Stimulated activated CD4-positive, alpha-beta T cell treated with anti-CD3 and anti-CD28 coated beads, TNF-alpha, amount 100 ng/mL, for 48 hours (primary cell): ENCODE data around the gene MFF.
"Not testable (repeated sequence)": the region's sequence is repeated elsewhere in the genome, so short reads cannot be mapped to it uniquely, and the experiment has no call there.

Source experiments
- DNase-seq, 3 donors: peaks; one replicate each; pipeline ENCODE4 v3.0.0-alpha.2; 2020; ENCODE audit warnings: low read depth in 3 of 3

MFF gene

DNA sequence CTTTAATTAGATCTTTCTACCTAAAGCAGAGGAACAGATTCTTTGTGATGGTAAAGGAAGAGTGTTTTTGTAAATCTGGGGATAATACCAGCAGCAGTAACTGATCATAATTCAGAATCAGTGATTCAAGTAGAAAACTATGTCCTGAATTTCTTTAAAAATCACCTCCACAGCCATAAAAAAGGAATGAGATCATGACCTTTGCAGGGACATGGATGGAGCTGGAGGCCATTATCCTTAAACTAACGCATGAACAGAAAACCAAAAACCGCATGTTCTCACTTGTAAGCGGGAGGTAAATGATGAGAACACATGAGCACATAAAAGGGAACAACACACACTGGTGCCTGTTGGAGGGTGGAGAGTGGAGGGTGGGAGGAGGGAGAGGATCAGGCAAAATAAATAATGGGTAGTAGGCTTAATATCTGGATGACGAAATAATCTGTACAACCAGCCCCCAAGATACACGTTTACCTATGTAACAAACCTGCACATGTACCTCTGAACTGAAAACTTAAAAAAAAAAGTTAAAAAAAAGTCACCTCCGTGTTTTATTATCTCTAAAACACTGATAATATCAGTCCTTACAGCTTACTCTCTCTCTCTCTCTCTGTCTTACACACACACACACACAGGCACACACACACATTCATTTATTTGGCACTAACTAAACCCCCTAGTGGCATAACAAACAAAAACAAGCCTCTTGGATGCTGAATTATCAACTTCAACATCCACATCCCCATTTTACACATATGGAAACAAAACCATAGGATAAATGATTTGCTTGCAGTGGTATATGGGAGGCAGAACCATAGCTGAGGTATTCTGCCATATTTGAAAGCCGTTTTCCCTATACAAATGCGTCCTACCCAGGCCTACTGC is 52.7 kb downstream of the MFF start:
- DNase-seq: no peak

- no peak for DNase-seq
These were observed 53.3 kb downstream of the MFF start for GRCh38 chr2:227378371-227378782.

DNA sequence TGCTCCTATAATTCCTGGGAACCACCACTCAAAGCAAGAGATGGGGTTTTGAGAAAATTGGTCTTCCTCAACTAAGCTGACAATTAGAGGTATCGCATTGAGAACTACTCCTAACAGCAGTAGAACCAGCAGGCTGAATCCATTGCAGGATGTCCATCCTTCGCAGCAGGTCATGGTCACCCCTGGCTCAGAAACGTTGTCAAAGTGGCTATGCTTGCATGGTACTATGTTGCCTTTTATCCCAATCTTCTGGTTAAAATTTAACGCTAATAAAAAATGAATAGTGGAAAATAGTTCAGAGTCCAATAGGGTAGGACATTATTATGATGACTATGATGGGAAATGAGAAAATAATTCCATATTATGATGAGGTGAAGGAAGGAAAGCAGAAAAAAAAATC is 54.0 kb downstream of the MFF start, which contains the start of gene TM4SF20:
Gene TM4SF20, minus strand, starts transcription at position 212 of the 400 bp plus-strand sequence. Its CDS starts 38 bp downstream, at position 174.
- no peak for DNase-seq

DNA sequence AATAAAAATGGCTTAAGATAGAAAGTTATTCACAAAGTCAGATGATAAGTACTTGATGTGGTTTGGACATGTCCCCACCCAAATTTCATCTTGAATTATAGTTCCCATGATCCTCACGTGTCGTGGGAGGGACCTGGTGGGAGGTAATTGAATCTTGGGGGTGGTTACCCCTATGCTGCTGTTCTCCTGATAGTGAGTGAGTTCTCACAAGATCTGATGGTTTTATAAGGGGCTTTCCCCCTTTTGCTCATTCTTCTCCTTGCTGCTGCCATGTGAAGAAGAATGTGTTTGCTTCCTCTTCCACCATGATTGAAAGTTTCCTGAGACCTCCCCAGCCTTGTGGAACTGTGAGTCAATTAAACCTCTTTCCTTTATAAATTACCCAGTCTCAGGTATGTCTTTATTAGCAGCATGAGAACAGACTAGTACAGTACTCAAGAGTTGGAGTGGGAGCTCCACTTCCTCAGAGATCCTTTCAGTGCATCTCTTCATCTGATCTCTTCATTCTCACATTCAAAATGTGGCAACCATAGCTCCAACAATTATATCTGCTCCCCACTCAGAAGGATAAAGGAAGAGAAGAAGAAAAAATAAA is 57.3 kb downstream of the MFF start:
- DNase-seq: not testable (repeated sequence)

- DNase-seq: no peak
These were observed 58.6 kb downstream of the MFF start for GRCh38 chr2:227383686-227384085.

GRCh38 chr2:227386630-227387029 is 61.6 kb downstream of the MFF start:
- no peak for DNase-seq

- not testable (repeated sequence) for DNase-seq
These were observed 62.5 kb downstream of the MFF start, which contains the start of gene SCYGR1 for GRCh38 chr2:227387583-227387982. SCYGR1 (minus strand) TSS chr2:227387949; CDS start chr2:227387949, 0 bp downstream.

DNA sequence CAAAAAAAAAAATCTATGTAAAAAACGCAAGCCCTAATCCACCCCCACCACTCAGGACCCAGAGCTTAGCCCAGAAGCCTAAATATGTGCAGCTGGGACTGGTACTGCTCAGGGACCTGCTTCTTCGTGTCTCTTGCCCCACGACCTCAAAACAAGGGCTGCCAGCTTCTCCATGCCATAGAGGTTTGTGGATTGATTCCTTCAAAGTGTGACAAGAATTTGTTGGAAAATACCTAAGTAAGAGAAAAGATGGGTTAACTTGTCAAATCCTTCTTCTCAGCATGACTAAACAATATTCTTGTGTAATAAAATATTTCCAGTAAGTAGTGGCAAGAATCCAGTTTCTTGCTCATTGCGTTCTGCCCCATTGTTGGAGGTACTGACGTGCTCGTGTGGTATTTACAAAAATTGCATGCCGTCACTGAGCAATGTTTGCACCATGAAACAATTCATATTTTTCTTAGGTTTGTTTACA is 63.5 kb downstream of the MFF start:
- DNase-seq: no peak

DNA sequence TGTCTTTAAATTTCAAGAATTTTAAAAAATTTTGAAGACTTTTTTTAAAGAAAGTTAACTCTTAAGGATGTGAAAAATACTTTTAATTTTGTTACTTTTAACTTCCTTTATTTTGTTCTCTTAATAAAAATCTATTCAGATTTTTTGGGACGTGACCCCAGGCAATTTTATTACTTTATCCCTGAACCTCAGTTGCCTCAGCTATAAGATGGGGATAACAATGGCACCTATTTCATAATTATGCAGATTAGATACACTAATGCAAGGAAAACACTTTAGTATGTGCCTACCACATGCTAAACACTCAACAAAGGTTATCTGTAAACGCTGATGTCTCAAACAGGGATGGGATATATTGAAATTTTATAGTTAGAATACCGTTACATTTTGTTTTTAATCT is 64.2 kb downstream of the MFF start:
- no peak for DNase-seq

DNA sequence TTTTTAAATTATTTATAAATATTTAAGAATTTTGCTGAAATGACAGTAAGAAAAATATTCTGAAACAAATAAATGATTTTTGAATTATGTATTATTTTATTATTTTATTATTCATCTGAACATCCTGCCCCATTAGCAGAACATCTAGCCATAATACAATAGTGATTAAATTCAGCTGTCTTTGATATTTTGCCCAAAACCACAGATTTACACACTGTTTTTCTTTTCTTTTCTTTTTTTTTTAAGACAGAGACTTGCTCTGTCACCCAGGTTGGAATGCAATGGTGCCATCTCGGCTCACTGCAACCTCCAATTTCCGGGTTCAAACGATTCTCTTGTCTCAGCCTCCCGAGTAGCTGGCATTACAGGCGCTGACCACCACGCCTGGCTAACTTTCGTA is 64.6 kb downstream of the MFF start:
- no peak for DNase-seq

- DNase-seq: no peak
These were observed 65.6 kb downstream of the MFF start for GRCh38 chr2:227390468-227391256.

- DNase-seq: no peak
These were observed 69.3 kb downstream of the MFF start for GRCh38 chr2:227394401-227394800.

DNA sequence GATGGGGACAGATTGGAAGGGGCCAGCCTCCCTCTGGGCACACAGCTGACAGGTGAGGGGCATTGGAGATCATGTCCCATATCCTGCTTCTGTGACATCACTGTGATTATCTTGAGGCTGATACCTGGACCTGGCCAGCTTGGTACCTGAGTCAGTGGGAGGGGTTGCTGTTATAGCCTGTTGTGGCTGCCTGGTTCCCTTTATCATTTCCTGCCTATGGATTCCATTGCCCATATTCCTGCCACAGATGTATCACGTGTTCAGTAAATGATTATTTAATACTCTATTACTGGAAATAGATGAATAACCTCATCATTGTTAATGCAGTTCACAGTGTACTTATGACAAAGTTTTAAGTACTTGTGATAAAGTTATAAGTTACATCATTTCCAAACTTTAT is 70.5 kb downstream of the MFF start:
- DNase-seq: no peak

DNA sequence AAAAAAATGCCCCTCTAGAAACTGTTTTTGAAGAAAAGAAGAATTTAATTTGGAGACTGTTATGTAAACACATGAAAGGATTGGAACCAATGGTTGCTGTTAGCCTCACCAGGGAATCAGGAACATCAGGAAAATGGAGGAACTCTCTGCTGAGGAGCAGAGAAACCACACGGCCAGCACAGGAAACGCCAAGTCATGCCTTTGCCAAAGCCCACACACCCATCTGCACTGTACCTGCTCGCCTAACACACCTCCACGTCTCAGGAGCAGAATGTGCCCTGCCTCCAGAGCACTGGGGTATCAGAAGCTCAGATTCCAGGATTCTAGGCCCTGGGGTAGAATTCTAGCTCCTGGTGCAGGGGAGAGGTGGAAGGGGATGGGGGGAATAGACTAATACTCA is 72.5 kb downstream of the MFF start:
- DNase-seq: no peak

DNA sequence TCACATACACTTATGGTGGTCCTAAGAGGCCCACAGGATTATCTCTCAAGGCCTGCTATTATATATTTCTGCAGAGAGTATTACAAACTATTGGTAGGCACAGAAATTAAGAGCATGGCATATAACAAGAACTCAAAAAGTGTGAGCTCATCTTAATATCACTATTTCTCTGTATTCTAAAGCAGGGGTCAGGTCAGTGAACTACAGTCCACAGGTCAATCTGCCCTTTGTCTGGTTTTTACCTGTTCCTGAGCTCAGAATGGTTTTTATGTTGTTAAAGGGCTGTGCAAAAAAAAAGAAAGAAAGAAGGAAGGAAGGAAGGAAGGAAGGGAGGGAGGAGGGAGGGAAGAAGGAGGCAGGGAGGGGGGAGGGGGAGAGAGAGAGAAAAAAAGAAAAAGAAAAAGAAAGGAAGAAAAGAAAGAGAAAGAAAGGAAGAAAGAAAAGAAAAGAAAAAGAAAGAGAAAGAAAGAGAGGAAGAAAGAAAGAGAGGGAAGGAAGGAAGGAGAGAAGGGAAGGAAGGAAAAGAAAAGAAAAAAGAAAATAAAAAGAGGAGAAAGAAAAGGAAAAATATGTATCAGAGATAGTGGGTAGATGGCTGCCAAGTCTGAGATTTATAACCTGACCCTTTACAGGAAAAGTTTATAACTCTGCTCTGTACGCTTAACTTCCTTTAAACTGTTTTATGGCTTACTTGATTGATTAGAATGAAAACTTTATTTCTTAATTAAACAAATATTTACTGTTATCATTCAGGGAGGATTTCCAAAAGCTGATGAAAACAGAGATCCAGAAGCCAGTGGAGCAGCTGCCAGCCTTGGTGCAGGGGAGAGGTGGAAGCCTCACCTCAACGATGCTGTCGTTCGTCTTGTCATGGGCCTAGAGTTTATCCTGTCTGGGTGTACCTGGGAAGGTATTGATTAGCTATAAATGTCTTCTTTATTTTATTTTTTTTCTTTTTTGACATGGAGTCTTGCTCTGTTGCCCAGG is 73.9 kb downstream of the MFF start:
- no peak for DNase-seq

GRCh38 chr2:227401550-227401949 is 76.5 kb downstream of the MFF start:
- no peak for DNase-seq

GRCh38 chr2:227402321-227402720 is 77.3 kb downstream of the MFF start:
- no peak for DNase-seq

DNA sequence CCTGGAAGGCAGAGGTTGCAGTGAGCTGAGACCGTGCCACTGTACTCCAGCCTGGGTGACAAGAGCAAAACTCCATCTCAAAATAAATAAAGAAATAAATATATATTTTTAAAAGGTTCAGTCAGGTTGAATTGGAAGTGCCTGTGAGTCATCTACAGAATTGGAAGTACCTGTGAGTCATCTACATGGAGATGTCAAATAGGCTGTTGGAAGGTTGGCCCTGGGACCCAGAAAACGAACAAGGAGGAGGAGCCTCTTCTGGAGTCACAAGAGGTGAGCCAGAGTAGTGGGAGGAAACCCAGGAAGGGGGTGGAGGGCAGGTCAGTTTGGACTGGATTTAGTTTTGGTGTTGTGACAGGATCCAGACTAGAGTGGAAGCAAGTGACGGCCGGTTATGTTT is 77.9 kb downstream of the MFF start:
- no peak for DNase-seq

GRCh38 chr2:227404585-227405271 is 79.7 kb downstream of the MFF start:
- no peak for DNase-seq
